B cell (primary cell): ENCODE results near the gene PRLHR.

Experiments
- EZH2 ChIP-seq: IDR thresholded peaks from 2 replicates; pipeline ENCODE4 v1.6.1; 2012; ENCODE audit warnings: borderline replicate concordance, low read depth, mild to moderate bottlenecking, moderate library complexity, low read length; ENCODE audit not compliant: insufficient read depth, poor library complexity, severe bottlenecking
- TF ChIP-seq, protein P1 (sequence below): fragments of 200-600 bp; IDR thresholded peaks from one replicate; pipeline ENCODE4 v1.8.0; 2022; ENCODE audit warnings: antibody characterized with exemption, mild to moderate bottlenecking

DNA sequence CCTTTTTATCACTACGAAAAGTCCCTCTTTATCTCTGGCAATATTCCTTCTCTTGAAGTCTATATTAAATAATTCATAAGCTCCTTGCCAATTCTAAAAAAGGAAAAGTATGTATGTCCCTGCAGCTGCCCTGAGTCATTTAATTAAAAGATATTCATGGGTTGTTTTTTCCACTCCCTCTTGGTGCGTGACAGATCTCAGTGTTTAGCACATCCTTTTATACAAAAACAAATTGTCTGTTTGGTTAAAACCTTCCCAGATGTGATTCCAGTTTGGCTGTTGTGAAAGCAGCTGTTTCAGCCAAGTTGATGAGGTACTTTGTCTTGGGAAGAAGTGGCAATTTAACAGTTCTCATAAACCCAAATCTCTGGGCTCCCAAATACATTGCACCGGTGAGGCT, 33.8 kb upstream of the PRLHR start:
- TF ChIP-seq, protein P1, sequence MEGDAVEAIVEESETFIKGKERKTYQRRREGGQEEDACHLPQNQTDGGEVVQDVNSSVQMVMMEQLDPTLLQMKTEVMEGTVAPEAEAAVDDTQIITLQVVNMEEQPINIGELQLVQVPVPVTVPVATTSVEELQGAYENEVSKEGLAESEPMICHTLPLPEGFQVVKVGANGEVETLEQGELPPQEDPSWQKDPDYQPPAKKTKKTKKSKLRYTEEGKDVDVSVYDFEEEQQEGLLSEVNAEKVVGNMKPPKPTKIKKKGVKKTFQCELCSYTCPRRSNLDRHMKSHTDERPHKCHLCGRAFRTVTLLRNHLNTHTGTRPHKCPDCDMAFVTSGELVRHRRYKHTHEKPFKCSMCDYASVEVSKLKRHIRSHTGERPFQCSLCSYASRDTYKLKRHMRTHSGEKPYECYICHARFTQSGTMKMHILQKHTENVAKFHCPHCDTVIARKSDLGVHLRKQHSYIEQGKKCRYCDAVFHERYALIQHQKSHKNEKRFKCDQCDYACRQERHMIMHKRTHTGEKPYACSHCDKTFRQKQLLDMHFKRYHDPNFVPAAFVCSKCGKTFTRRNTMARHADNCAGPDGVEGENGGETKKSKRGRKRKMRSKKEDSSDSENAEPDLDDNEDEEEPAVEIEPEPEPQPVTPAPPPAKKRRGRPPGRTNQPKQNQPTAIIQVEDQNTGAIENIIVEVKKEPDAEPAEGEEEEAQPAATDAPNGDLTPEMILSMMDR = no peak
- TF ChIP-seq EZH2 = no peak
